Progenitor cell of endocrine pancreas (in vitro differentiated cells): ENCODE measurements around the gene SERF2. TPM values are rescaled to one million over a fixed set of nuclear protein-coding genes. Genes with fewer than 3 reads are reported as not detected.

Source experiments
- DNase-seq: peaks from one replicate; pipeline ENCODE4 v3.0.0; 2021; ENCODE audit warnings: low spot score; ENCODE audit not compliant: unreplicated experiment
- H3K27ac Mint-ChIP-seq: 2 replicates; pipeline ENCODE4 v1.8.0; 2021; ENCODE audit warnings: mild to moderate bottlenecking, moderate library complexity, mixed read lengths
- H3K27me3 Mint-ChIP-seq: 2 replicates; pipeline ENCODE4 v1.8.0; 2021; ENCODE audit warnings: mixed read lengths
- H3K36me3 Mint-ChIP-seq: 2 replicates; pipeline ENCODE4 v1.8.0; 2022; ENCODE audit warnings: mixed read lengths; ENCODE audit not compliant: insufficient read depth
- H3K4me1 Mint-ChIP-seq: 2 replicates; pipeline ENCODE4 v1.8.0; 2021; ENCODE audit warnings: low read depth, mixed read lengths
- H3K4me3 Mint-ChIP-seq: 2 replicates; pipeline ENCODE4 v1.8.0; 2021; ENCODE audit warnings: low read depth, mild to moderate bottlenecking, moderate library complexity, mixed read lengths
- H3K9me3 Mint-ChIP-seq: 2 replicates; pipeline ENCODE4 v1.8.0; 2021; ENCODE audit warnings: low read depth, mixed read lengths
- CTCF ChIP-seq: fragments of 200-600 bp; sonication (generic); IDR thresholded peaks from one replicate; pipeline ENCODE4 v1.5.0; 2021; ENCODE audit warnings: antibody characterized with exemption, mild to moderate bottlenecking; ENCODE audit not compliant: unreplicated experiment
- total RNA-seq: library from RNA; stranded (reverse); gene quantifications from 2 replicates; pipeline ENCODE4 v1.2.1, GENCODE V29; 2021

Gene SERF2
- total RNA-seq, 1 donor from 2014 or later = 612 TPM

DNA sequence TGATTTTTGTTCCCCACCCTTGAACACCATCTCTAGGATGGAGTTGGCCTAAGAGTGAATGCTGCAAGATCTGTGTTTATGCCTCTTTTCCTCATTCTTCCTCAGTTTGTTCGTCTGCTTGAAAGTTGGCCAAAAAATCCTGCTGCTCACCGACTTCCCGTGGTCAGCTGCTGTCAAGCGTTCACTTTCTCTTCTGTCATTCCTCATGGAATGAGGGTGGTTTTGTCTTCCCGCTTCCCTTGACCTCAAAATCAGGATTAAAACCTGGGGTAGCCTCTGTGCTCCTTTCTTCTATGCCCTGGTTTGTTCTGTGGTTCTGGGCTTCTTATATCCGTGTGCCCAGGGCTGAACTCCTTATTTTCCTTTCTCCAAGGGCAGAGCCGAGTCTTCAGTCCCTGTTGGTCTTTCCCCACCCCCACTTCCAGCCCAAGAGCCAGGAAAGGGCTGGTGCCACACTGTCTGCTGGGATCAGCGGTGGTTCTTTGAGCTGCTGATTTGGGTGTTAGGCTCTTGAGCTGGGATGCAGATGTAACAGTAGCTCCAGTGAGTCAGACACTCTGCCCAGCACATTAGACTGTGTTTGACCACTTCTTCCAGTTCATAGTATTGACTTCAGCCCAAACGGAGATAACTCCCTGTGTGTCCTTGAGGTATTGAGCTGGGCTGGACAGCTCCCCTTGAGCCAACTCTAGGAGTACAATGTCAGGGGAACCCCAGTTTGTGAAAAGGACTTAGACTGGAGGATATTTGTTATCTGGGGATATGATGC lies 2.3 kb downstream of the SERF2 start:
- no peak for DNase-seq
- H3K36me3 Mint-ChIP-seq = peaks cover 15% of the 10 kb centered on the region
- TF ChIP-seq CTCF = no peak
- peak overlapping the region; percentile 96 for H3K4me3 Mint-ChIP-seq
- H3K27me3 Mint-ChIP-seq = no peaks in the 10 kb centered on the region
- peak overlapping the region; percentile 100 for H3K27ac Mint-ChIP-seq
- no peaks in the 10 kb centered on the region for H3K9me3 Mint-ChIP-seq
- H3K4me1 Mint-ChIP-seq = peaks cover 24% of the 10 kb centered on the region

DNA sequence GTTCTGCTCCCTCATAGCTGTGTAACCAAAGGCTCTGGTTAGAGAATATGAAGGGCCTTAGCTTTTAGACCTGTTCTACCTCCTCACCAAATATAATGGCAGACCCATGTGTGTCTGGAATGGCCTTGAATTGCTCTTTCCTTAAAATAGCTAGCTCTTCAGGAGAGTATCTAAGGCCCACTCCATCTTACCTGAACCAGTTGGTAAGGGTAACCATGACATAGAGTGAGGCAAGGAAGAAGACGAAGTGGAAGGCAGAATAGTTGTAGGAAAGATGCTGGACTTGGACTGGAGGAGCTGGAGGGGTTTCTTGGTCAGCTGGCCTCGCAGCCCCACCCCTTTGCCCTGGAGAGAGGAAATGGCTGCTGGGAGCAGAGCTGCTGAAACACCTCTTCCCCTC lies 3.1 kb downstream of the SERF2 start:
- H3K27ac Mint-ChIP-seq = no peak overlapping the region
- peaks cover 26% of the 10 kb centered on the region for H3K4me1 Mint-ChIP-seq
- H3K27me3 Mint-ChIP-seq = no peaks in the 10 kb centered on the region
- no peaks in the 10 kb centered on the region for H3K9me3 Mint-ChIP-seq
- DNase-seq = no peak
- no peak for TF ChIP-seq CTCF
- H3K4me3 Mint-ChIP-seq = no peak overlapping the region
- H3K36me3 Mint-ChIP-seq = peaks cover 19% of the 10 kb centered on the region

DNA sequence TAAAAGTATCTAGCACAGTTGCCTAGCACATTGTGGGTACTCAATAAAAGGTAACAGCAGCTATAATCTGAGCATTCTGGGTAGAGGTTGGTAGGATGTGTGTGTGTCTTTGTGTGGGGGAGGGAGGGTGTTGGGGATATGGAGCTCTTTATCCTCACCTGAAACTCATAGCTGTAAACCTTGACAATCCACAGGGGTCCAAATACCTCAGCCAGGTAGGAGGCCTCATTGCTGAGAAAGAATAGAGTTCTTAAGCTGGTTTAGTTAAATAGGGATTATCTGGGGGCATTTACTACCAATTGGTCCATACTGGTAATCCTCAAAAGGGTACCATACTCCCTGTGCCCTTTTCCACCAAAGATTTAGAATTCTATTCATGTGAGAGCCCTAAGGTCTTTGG lies 3.9 kb downstream of the SERF2 start:
- TF ChIP-seq CTCF = no peak
- H3K27ac Mint-ChIP-seq = no peak overlapping the region
- H3K4me1 Mint-ChIP-seq = peaks cover 30% of the 10 kb centered on the region
- no peak overlapping the region for H3K4me3 Mint-ChIP-seq
- H3K36me3 Mint-ChIP-seq = peaks cover 22% of the 10 kb centered on the region
- no peaks in the 10 kb centered on the region for H3K9me3 Mint-ChIP-seq
- no peak for DNase-seq
- H3K27me3 Mint-ChIP-seq = no peaks in the 10 kb centered on the region

DNA sequence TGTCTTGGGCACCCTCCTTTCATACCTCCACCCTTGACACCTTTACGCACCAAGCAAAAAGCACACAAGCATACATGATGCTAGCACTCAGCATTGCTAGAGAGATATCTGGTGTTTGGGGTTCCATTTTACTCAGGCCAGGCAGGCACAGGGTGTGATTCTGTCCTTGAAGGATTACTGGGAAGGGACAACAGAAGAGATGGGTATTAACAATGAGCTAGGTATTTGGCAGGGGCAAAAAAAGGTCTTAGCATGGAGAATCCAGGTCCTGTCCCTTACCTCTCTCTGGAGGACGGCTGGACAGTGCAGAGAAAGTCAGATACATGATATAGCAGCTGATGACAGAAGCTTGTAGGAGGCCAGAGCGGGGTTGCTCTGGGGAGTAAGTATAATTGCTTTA lies 4.4 kb downstream of the SERF2 start:
- Mint-ChIP-seq H3K36me3 (peaks cover 22% of the 10 kb centered on the region), H3K27ac (peak overlapping the region; percentile 15), H3K27me3 (no peaks in the 10 kb centered on the region), H3K4me3 (no peak overlapping the region), H3K4me1 (peaks cover 34% of the 10 kb centered on the region), H3K9me3 (no peaks in the 10 kb centered on the region)
- no peak for DNase-seq
- TF ChIP-seq CTCF = no peak

GRCh38 chr15:43799209-43799944 lies 7.3 kb downstream of the SERF2 start:
- peaks cover 22% of the 10 kb centered on the region for H3K36me3 Mint-ChIP-seq
- TF ChIP-seq CTCF = no peak

More at GRCh38 chr15:43799209-43799944, 7.3 kb downstream of the SERF2 start:
- Mint-ChIP-seq H3K27me3 (no peaks in the 10 kb centered on the region), H3K9me3 (no peaks in the 10 kb centered on the region), H3K27ac (no peak overlapping the region), H3K4me3 (peak overlapping the region; percentile 45), H3K4me1 (peaks cover 21% of the 10 kb centered on the region)
- DNase-seq = no peak
